Non-pigmented ciliary epithelial cell (primary cell): Measurements from ENCODE around the gene CDC34.
"Not testable (repeated sequence)": the region's sequence is repeated elsewhere in the genome, so short reads cannot be mapped to it uniquely, and the experiment has no call there.

Experiments used
- DNase-seq: peaks from one replicate; pipeline ENCODE4 v3.0.0-alpha.2; 2010; ENCODE audit warnings: low read depth

The CDC34 gene

DNA sequence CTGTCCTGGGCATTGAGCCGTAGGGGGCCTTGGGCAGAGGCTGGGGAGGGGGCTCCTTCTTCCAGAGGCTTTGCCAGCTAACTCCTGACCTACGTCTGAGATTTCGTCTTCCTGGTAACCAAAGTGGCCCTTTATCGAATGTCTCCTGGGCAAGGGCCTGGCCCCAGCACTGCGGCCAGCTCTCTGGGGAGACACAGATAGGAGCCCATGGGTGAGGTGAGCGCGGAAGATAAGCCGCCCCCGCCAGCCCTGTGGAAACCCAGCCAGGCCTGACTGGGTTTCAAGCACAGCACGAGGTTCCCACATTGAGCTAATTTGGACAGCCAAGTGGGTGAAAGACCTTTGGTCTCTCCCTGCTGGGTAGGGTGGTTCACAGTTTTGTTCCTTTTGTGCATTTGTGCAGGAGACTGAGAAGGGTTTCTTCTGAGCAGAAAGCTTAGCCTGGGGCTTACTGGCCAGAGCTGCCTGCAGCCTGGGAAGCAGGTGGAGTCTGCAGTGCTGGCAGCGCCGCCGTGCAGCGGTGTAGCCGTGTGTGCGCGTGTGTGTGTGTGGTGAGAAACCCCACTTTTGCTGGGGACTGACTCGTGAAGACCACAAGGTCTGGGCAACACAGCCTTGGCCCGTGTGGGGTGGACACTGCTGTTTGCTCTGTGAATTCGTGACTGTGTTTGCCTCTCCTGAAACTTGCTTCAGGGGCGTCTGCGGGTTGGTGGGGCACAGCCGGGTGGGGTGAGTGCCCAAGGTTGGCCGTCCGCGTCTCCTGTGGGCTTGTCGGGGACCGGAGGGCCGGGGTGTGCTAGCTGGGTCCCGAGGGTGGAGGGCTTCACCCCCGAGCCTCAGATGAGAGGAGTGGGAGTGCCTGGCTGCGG is 43.3 kb downstream of the CDC34 start:
- no peak for DNase-seq

DNA sequence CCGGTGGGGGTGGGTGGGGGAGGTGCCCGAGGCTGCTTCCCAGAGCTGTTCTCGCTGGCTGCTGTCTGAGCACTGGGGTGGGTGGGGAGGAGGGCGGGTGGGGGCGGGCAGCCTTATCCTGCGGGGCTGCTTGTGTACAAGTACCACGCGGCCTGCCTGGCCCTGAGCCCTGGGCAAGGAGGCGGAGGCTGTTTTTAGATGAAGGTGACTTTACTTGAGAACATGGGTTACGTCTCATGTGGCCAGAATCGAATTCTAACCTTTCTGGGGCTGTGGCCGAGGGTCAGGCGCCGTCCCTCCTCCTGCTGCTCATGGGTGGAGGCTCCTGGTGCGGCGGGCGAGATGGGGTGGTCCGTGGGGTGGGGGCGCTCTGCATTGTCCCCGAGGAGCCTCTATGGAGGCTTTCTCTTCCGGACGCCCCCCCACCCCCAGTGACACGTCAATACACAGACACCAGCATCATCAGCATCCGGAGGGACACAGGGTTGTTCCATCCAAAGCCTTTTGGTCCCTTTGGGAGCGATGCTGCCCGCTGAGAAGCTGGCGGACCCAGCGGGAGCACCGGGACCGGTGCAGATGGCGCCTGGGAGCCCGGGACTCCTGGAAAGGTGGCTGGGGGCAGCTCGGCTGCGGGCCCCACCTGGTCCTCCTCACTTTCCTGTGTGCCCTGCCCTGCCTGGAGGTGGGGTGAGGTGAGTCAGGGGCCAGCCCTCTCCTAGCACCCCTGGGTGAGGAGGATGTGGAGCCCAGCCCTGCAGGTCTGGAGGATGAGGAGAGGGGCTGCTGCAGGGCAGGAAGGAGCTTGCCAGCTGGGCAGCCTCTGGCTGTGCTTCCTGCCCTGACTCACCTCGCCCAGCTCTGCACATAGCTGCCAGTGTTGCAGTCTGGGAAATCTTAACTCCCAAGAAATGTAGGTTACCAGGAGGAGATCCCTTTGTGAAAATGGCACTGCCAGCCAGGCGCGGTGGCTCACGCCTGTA is 44.3 kb downstream of the CDC34 start:
- no peak for DNase-seq

DNA sequence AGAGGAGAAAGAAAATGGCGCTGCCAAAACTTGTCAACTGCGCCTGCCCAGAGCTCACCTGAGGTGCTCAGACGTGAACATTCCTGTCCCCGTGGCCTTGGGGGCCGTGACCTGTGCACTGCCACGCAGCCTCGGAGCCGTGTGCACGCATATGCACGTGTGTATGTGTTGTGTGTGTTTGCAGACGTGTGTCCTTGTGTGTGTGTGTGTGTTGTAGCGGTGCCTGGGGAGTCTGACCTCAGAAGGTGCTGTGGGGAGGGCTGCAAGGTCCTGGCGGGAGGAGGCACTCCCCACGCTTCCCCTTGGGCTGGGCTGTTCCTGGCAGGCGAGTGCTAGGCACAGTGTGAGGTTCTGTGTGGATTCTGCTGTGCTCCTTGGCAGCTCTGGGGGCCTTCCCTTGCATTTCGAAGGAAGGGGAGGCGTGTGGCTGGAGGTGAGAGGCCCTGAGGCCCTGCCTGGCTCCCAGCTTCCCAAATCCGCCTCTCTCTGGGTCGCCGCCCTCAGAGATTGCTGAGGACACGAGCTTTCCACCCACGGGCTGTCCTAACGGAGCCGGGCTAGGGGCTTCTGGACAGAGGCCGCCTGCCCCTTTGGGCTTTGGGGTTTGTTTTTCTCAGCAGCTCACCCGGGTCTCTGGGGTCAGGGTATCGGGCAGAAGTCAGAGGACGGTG is 45.3 kb downstream of the CDC34 start:
- DNase-seq: no peak

DNA sequence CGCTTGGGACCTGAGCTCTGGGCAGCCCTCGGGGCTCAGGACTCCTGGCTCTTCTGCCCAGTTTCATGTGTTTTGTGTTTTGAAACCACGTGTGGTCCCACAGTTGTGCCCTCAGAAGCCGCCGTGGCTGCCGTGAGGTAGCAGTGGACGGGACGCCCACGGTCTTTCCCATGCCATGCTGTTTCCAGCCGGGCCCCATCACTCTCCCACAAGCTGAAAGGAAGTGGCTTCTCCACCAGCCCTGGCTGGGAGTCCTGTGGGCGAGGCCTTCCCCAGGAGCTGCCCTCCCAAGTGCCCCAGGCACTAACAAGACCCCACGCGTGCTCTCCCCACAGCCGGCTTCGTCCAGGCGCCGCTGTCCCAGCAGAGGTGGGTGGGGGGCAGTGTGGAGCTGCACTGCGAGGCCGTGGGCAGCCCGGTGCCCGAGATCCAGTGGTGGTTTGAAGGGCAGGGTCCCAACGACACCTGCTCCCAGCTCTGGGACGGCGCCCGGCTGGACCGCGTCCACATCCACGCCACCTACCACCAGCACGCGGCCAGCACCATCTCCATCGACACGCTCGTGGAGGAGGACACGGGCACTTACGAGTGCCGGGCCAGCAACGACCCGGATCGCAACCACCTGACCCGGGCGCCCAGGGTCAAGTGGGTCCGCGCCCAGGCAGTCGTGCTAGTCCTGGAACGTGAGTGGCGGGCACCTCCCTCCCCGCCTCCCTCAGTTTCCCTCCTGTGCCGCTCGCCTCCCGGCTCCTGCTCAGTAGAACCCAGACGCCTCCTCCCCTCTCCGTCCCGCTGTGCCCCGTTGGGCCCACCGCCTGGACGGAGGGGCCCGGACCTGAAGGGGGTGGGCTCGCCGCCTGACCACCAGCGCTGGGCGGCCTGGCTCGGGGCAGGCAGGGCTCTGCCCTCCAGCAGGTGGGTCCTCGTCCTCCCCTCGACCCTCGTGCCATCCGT is 46.2 kb downstream of the CDC34 start:
- DNase-seq: no peak

DNA sequence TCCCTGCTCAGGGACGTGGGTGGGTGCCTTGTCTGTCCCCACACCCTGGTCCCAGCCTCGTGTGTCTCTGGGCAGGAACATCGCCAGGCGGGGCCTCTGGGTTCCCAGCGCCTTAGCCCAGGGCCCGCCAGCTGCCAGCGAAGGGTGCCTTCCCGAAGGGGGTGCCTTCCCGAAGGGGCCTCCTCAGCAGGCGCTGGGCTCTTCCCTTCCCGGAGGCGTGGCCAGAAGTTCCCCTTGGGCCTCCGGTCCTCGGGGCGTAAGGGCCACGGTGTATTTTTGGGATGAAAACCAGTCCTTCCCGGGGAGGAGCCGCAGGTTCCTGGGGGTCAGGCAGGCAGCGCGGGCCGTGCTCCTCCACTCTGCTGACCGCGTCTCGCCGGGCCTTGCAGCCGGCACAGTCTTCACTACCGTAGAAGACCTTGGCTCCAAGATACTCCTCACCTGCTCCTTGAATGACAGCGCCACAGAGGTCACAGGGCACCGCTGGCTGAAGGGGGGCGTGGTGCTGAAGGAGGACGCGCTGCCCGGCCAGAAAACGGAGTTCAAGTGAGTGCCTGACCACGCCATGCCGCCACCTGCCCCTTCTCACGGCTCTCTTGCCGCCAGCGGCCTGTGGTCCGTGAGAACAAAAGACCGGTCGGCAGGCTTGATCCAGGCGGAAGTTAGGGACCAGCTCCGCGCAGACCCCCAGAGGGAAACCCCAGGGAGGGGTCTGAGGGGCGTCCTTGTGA is 47.7 kb downstream of the CDC34 start:
- DNase-seq: no peak

DNA sequence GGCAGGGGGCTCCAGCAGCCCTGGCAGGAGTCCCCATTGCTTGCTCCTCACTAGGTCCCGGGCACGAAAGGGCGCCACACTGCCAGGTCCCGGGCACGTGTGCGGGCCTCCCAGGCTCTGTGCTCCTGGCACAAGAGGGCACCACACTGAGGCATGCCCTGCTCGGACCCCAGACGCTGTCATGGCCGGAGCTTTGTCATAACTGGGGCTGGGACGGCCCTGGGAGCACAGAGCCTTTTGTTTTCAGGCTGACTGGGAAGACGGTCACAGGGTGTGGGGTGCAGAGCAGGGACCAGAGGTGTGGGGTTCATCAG is 48.2 kb downstream of the CDC34 start:
- DNase-seq: no peak

DNA sequence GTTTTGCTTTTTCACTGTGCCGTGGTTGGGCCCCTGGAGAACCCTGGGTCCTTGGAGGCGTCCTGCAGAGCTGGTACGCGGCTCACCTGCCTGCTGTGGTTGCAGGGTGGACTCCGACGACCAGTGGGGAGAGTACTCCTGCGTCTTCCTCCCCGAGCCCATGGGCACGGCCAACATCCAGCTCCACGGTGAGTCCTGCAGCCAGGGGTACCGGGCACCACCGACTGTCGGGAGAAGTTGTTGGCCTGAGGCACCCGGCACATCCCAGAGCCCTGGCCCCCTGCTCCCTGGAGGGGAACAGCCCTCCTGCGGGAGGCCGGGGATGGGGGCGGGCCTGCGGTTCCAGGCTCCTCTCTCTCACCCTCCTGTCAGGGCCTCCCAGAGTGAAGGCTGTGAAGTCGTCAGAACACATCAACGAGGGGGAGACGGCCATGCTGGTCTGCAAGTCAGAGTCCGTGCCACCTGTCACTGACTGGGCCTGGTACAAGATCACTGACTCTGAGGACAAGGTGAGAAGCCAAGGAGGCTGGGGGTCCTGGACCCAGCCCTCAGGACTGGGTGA is 48.8 kb downstream of the CDC34 start:
- no peak for DNase-seq

DNA sequence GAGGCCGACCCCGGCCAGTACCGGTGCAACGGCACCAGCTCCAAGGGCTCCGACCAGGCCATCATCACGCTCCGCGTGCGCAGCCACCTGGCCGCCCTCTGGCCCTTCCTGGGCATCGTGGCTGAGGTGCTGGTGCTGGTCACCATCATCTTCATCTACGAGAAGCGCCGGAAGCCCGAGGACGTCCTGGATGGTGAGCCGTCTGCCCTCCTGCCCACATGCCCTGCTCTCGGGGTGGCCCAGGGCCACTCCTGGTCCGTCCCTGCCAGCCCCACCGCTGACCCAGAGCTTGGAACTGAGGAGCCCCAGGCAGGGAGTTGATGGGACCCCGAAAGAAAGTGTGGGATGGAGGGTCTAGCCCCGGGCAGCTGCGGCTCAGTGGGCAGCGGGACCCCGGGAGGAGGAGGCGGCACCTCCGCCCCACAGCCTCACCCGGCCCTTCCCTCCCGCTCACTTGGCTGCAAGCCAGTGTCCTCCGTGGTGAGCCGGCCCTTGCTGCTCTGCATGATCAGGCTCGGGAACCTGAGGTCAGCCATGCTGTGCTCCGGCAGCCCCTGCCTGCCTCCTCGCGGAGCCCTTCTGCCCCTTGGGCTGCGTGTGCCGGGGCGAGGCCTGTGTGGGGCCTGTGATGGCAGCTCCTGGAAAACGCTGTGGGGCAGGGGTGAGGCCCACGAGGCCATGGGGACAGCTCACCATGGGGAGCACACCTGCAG is 50.0 kb downstream of the CDC34 start:
- DNase-seq: no peak

DNA sequence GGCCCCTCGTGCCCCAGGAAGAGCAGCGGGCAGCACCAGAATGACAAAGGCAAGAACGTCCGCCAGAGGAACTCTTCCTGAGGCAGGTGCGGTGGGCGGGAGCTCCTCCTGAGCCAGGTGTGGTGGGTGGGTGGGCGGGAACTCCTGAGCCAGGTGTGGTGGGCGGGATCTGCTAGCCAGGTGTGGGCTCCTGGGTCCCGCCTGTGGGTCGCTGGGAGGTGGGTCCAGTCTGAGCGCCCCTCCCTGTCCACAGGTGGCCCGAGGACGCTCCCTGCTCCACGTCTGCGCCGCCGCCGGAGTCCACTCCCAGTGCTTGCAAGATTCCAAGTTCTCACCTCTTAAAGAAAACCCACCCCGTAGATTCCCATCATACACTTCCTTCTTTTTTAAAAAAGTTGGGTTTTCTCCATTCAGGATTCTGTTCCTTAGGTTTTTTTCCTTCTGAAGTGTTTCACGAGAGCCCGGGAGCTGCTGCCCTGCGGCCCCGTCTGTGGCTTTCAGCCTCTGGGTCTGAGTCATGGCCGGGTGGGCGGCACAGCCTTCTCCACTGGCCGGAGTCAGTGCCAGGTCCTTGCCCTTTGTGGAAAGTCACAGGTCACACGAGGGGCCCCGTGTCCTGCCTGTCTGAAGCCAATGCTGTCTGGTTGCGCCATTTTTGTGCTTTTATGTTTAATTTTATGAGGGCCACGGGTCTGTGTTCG is 51.1 kb downstream of the CDC34 start:
- no peak for DNase-seq

DNA sequence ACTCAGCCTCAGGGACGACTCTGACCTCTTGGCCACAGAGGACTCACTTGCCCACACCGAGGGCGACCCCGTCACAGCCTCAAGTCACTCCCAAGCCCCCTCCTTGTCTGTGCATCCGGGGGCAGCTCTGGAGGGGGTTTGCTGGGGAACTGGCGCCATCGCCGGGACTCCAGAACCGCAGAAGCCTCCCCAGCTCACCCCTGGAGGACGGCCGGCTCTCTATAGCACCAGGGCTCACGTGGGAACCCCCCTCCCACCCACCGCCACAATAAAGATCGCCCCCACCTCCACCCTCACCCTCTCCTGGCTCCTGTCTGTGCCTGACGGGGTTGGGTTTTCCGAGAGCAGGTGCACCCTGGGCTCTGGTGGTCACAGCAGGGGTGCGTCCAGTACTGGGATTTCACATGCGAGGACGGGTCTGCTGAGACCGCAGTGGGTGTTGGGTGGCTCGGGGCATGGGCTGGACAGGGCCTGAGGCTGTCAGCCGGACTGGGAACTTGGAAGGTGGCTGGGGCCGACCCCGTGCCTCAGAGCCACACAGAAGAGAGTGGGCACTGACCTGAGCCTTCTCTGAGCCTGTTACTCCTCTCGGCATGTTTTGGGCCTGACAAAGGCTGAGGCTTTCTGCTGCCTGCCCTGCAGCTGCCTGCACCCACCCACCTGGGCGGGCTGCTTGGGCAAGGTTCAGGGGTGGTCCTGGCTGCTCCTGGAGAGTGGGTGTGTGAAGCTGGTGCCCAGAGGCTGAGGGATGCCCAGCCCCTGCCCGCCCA is 51.8 kb downstream of the CDC34 start:
- DNase-seq: no peak

DNA sequence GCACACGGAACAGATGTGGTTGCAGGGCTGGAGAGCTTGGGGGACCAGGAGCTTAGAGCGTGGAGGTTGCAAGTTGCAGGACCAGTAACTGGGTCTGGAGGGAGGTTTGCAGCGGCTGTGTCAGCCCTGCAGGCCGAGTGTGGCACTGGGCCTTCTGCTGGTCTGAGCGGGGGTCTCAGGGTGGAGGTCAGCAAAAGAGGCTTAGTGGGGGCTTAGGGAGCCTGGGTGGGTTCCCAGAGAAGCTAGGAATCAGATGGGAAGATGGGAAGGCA is 52.3 kb downstream of the CDC34 start:
- DNase-seq: no peak

DNA sequence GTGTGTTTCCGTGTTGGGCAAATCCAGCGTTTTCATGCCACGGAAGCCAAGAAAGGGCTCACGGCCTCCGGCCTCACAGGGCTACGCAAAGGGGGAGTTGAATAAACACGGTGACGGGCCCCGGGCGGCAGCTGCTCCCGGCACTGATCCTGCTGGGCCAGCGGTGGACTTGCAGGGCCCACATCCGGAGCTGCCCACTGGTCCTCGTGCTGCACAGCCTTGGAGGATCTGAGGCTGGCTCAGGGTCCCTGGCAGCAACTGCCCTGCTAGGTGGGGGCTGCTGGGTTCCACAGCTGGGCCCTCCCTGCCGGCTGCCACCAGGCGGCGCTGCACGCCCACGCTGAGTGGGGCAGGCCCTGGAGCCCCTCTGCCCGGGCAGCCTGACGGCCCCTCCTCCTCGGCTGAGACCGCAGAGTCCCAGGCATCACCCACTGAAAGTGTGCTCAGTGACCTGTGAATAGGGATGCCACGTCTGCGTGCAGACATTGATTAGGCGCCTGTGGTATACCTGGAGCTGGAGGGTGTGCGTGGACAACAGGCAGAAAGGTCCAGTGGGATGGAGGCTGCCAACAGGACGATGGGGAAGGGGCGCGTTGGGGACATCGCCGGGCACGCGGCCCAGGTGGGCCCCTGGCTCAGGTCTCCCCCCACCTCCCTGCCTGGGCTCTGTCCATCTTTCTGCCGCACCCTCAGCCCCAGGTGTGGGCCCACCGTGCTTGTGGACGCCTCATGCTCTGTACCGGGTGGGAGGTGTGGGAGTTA is 52.9 kb downstream of the CDC34 start:
- DNase-seq: no peak

DNA sequence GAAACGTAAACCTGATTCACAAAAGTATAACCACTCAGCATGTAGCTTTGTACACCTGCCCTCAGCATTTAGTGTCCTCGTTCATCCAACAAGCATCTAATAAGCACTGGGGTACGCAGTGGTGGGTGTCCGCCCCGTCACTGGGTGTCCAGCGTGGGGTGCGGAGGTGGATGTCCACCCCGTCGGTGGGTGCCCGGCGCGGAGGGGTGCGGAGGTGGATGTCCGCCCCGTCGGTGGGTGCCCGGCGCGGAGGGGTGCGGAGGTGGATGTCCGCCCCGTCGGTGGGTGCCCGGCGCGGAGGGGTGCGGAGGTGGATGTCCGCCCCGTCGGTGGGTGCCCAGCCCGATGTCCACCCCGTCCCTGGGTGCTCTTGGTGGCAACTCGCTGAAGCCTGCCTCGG is 53.6 kb downstream of the CDC34 start:
- not testable (repeated sequence) for DNase-seq

DNA sequence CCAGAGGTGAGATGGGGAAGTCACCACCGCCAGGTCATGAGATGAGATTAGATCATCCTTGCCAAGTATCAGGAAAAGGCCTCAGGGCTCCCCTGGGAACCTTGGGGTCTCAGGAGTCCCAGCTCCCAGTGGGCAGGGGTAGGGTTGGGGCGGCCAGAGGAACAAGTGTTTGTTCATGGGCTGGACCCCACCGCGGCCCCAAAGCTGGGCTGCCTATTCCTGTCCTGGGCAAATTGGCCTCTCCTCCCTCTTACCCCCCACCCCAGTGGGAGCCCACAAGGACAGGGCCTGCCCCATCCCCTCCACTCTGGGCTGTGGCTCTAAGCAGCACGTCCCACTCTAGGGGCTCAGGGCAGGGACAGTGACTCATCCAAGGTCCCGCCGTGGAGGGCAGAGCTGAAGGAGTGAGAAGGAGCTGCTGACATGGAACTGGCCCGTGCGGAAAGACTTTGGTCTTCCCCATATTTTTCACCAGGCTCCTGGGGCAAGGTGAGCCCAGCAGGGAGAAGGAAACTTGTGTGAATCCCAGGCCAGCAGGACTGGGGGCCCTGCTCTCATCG is 54.1 kb downstream of the CDC34 start:
- DNase-seq: no peak

DNA sequence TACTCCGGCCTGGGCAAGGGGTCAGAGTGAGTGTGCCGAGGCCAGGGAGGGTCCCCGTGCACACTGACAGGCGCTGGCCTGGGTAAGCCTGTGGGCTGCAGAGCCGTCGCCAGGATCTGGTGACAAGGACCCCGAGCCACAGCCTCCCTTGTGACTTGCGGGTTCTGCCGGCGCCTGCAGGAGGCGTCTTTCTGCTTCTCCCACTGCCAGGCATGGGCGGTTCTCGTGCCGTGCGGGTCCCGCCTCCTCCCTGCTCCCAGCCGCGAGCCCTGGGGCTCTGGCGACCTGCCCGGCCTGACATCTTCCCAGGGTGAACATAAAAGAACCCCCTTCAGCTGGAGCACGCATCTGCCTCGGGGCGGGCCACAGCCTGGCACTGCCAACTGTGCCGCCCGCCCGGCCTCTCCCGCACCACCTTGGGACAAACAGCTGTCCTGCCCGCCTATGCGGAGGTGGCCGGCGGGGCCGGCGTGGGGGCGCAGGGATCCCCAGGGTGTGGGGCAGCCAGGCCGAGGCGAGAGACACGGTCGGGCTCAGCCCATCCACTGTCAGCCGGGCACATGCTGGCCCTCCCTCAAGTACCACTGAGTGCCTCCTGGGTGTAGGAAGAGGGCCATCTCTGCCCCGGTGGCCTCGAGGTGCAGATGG is 56.7 kb downstream of the CDC34 start:
- no peak for DNase-seq

DNA sequence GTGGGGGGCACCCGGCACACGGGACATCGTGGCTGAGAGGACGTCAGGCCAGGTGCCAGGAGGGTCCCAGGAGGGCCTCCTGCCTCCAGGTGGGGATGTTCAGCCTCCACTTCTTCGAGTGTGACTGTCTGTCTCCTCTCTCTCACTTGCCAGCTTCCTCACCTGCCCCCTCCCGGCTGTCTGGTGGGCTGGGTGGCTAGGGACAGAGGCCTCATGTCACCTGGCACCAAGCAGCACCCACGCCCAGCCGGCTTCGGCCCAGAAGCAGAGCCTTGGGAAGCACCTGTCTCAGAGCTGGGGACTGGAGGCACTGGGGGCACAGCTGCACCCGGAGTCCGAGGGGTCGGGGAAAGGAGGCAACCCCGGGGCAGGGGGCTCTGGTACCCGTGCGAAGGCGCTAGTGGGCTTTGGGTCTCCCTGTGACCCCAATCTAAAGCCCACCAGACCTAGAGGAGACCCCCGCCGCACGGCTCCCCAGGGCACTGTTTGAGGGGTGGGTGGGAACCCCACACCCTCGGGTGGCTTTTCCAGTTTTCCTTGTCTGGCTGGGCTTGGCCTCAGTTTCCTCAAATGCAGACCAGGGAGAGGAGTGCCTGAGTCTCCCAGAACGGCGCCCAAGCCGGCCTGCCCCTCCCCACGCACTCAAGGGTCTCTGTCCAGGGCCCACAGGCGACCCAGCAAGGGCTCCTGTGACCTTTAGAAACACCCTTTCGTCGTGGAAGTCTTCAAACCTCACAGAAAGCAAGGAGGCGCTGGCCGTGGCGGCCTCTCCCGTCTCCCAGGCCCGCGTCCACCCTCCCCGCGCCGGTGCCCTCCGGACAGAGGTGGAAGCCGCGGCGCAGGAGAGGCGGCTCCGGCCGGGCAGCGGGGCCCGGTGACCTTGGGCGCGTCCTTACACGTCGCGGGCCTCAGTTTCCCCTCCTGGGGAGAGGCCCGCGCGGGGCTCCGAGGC is 57.5 kb downstream of the CDC34 start:
- DNase-seq: no peak
